Prostate gland (tissue), 2 donors: Measurements from ENCODE around the gene RNF213.

Source experiments
- POLR2A ChIP-seq: fragments of 450-650 bp; IDR thresholded peaks from one replicate; pipeline ENCODE4 v1.6.1; 2016; ENCODE audit warnings: antibody characterized with exemption, mild to moderate bottlenecking
- POLR2AphosphoS5 ChIP-seq: sonication (generic); formaldehyde crosslinking; IDR thresholded peaks from one replicate; pipeline ENCODE4 v1.6.1; 2017; ENCODE audit warnings: antibody characterized with exemption
- TF ChIP-seq, protein P1 (sequence below), 4 experiments: fragments of 200-600 bp in 2 of 4; fragments of 450-650 bp in 2 of 4; sonication (generic) in 2 of 4; IDR thresholded peaks; 1 replicate in 3 of 4; 2 replicates in 1 of 4; pipeline ENCODE4 v1.5.1; 2016 to 2019; ENCODE audit warnings: antibody characterized with exemption in 4 of 4, mild to moderate bottlenecking in 2 of 4, moderate library complexity in 2 of 4

GRCh38 chr17:80416940-80417293 is 156.3 kb downstream of the RNF213 start:
- TF ChIP-seq, protein P1, sequence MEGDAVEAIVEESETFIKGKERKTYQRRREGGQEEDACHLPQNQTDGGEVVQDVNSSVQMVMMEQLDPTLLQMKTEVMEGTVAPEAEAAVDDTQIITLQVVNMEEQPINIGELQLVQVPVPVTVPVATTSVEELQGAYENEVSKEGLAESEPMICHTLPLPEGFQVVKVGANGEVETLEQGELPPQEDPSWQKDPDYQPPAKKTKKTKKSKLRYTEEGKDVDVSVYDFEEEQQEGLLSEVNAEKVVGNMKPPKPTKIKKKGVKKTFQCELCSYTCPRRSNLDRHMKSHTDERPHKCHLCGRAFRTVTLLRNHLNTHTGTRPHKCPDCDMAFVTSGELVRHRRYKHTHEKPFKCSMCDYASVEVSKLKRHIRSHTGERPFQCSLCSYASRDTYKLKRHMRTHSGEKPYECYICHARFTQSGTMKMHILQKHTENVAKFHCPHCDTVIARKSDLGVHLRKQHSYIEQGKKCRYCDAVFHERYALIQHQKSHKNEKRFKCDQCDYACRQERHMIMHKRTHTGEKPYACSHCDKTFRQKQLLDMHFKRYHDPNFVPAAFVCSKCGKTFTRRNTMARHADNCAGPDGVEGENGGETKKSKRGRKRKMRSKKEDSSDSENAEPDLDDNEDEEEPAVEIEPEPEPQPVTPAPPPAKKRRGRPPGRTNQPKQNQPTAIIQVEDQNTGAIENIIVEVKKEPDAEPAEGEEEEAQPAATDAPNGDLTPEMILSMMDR (IDR thresholded peaks at IDR 0.05), result no peak
- no peak for TF ChIP-seq POLR2A
- no peak for TF ChIP-seq POLR2AphosphoS5
